H1 (cell line): ENCODE data around the gene DCTN1.

Experiments
- CEBPB ChIP-seq: IDR thresholded peaks from 2 replicates; pipeline ENCODE4 v1.6.1; 2012; ENCODE audit warnings: low read depth, low read length
- EZH2 ChIP-seq: fragments of 200-600 bp; sonication (generic); IDR thresholded peaks from 2 replicates; pipeline ENCODE4 v1.7.1; 2012; ENCODE audit warnings: low read depth, mild to moderate bottlenecking, moderate library complexity, low read length, inconsistent platforms; ENCODE audit not compliant: severe bottlenecking
- HDAC6 ChIP-seq: IDR thresholded peaks from one replicate; pipeline ENCODE4 v1.7.1; 2012; ENCODE audit warnings: low read depth, mild to moderate bottlenecking, inconsistent platforms, low read length, moderate library complexity
- POLR2A ChIP-seq, 2 experiments: IDR thresholded peaks; 1 replicate in 1 of 2; 2 replicates in 1 of 2; pipeline ENCODE4 v1.6.1; 2011; ENCODE audit warnings: low read depth in 2 of 2, low read length in 2 of 2, mild to moderate bottlenecking in 2 of 2; ENCODE audit errors: control extremely low read depth in 1 of 2
- POLR2AphosphoS5 ChIP-seq: IDR thresholded peaks from 2 replicates; pipeline ENCODE4 v1.6.1; 2011; ENCODE audit warnings: low read depth, low read length
- RBBP5 ChIP-seq: IDR thresholded peaks from 2 replicates; pipeline ENCODE4 v1.7.1; 2012; ENCODE audit warnings: low read depth, mild to moderate bottlenecking, inconsistent platforms, low read length, moderate library complexity, borderline replicate concordance
- RFX5 ChIP-seq: IDR thresholded peaks from 2 replicates; pipeline ENCODE4 v1.6.1; 2011; ENCODE audit warnings: low read depth, low read length, improper control_type of control experiment, borderline replicate concordance
- RNF2 ChIP-seq: fragments of 200-900, 300-1000 bp; sonication (generic); IDR thresholded peaks from 2 replicates; pipeline ENCODE4 v1.7.1; 2016; ENCODE audit warnings: borderline replicate concordance, low read depth, mild to moderate bottlenecking, antibody characterized with exemption, low read length; ENCODE audit not compliant: poor library complexity, severe bottlenecking; ENCODE audit errors: missing control alignments
- SIN3A ChIP-seq, 2 experiments: IDR thresholded peaks in 1 of 2; conservative IDR thresholded peaks in 1 of 2; 2 replicates each; pipeline ENCODE4 v1.6.1; 2011 to 2012; ENCODE audit warnings: low read length in 2 of 2, improper control_type of control experiment in 1 of 2, low read depth in 1 of 2, mild to moderate bottlenecking in 1 of 2
- SP2 ChIP-seq: IDR thresholded peaks from 2 replicates; pipeline ENCODE4 v1.6.1; 2012; ENCODE audit warnings: mild to moderate bottlenecking, low read length, inconsistent platforms
- SRF ChIP-seq: IDR thresholded peaks from 2 replicates; pipeline ENCODE4 v1.6.1; 2011; ENCODE audit warnings: mild to moderate bottlenecking, low read depth, low read length, moderate library complexity
- YY1 ChIP-seq: IDR thresholded peaks from 2 replicates; pipeline ENCODE4 v1.6.1; 2011; ENCODE audit warnings: low read depth, mild to moderate bottlenecking, low read length
- TF ChIP-seq, protein P1 (sequence below): IDR thresholded peaks from 2 replicates; pipeline ENCODE4 v1.6.1; 2012; ENCODE audit warnings: inconsistent platforms
- TF ChIP-seq, protein P2 (sequence below), 3 experiments: IDR thresholded peaks; 1 replicate in 2 of 3; 2 replicates in 1 of 3; pipeline versions ENCODE4 v1.5.1 to v1.6.1; 2011; ENCODE audit warnings: low read length in 3 of 3, mild to moderate bottlenecking in 3 of 3, inconsistent platforms in 2 of 3, low read depth in 1 of 3, moderate library complexity in 1 of 3; ENCODE audit not compliant: insufficient read depth in 1 of 3; ENCODE audit errors: control extremely low read depth in 1 of 3

DNA sequence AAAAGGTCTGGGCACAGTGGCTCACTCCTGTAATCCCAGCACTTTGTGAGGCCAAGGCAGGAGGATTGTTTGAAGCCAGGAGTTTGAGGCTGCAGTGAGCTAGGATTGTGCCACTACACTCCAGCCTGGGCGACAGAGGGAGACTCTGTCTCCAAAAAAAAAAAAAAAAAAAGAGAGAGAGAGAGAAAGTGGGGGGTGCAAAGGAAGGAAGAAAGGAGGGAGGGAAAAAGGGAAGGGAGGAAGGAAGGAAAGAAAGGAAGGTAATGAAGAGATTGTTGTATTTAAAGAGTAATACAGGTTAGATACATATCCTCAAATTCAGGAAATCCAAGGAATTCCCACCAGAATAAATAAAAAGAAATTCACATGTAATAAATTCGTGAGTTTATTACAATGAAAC, 21.8 kb upstream of the DCTN1 start:
- TF ChIP-seq, protein P1, sequence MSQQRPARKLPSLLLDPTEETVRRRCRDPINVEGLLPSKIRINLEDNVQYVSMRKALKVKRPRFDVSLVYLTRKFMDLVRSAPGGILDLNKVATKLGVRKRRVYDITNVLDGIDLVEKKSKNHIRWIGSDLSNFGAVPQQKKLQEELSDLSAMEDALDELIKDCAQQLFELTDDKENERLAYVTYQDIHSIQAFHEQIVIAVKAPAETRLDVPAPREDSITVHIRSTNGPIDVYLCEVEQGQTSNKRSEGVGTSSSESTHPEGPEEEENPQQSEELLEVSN, result no peak
- no peak for TF ChIP-seq EZH2
- TF ChIP-seq, protein P2, sequence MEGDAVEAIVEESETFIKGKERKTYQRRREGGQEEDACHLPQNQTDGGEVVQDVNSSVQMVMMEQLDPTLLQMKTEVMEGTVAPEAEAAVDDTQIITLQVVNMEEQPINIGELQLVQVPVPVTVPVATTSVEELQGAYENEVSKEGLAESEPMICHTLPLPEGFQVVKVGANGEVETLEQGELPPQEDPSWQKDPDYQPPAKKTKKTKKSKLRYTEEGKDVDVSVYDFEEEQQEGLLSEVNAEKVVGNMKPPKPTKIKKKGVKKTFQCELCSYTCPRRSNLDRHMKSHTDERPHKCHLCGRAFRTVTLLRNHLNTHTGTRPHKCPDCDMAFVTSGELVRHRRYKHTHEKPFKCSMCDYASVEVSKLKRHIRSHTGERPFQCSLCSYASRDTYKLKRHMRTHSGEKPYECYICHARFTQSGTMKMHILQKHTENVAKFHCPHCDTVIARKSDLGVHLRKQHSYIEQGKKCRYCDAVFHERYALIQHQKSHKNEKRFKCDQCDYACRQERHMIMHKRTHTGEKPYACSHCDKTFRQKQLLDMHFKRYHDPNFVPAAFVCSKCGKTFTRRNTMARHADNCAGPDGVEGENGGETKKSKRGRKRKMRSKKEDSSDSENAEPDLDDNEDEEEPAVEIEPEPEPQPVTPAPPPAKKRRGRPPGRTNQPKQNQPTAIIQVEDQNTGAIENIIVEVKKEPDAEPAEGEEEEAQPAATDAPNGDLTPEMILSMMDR (IDR thresholded peaks at IDR 0.05; ENCODE audit: control extremely low read depth in 1 of 3, insufficient read depth in 1 of 3, low read depth in 1 of 3, low read length in 3 of 3), result no peak
- no peak for TF ChIP-seq CEBPB
- TF ChIP-seq POLR2A (IDR thresholded peaks at IDR 0.05; ENCODE audit: control extremely low read depth in 1 of 2, low read depth in 2 of 2, low read length in 2 of 2), result no peak
- no peak for TF ChIP-seq YY1
- TF ChIP-seq RNF2, result no peak
- no peak for TF ChIP-seq RBBP5
- TF ChIP-seq POLR2AphosphoS5, result no peak
- no peak for TF ChIP-seq RFX5
- no peak for TF ChIP-seq SP2
- no peak for TF ChIP-seq SIN3A (conservative IDR thresholded peaks at IDR 0.05 in 1 of 2, IDR thresholded peaks at IDR 0.05 in 1 of 2; ENCODE audit: low read depth in 1 of 2, low read length in 2 of 2)
- TF ChIP-seq HDAC6, result no peak
- no peak for TF ChIP-seq SRF
